Fibroblast of the aortic adventitia (primary cell): ENCODE measurements around the gene POU2F3. TPM values are rescaled to one million over a fixed set of nuclear protein-coding genes. Genes with fewer than 3 reads are reported as not detected.

Experiments
- DNase-seq: peaks from one replicate; pipeline ENCODE4 v3.0.0-alpha.2; 2010; ENCODE audit warnings: low read depth
- H3K4me3 ChIP-seq: 2 replicates; pipeline ENCODE4 v1.5.1; 2011; ENCODE audit warnings: low read depth, mild to moderate bottlenecking, control low read depth, low read length, moderate library complexity
- total RNA-seq: library from RNA; depleted of rRNA; stranded (reverse); fragments of >200 nt; gene quantifications from 2 replicates; pipeline ENCODE4 v1.2.3, GENCODE V29; 2012; ENCODE audit warnings: low replicate concordance
- TF ChIP-seq, protein P1 (sequence below): IDR thresholded peaks from 2 replicates; pipeline ENCODE4 v1.5.1; 2011; ENCODE audit warnings: mild to moderate bottlenecking, low read length, control low read depth, inconsistent platforms; ENCODE audit not compliant: insufficient read depth

Gene POU2F3
- total RNA-seq, 1 donor = 0.36 TPM

DNA sequence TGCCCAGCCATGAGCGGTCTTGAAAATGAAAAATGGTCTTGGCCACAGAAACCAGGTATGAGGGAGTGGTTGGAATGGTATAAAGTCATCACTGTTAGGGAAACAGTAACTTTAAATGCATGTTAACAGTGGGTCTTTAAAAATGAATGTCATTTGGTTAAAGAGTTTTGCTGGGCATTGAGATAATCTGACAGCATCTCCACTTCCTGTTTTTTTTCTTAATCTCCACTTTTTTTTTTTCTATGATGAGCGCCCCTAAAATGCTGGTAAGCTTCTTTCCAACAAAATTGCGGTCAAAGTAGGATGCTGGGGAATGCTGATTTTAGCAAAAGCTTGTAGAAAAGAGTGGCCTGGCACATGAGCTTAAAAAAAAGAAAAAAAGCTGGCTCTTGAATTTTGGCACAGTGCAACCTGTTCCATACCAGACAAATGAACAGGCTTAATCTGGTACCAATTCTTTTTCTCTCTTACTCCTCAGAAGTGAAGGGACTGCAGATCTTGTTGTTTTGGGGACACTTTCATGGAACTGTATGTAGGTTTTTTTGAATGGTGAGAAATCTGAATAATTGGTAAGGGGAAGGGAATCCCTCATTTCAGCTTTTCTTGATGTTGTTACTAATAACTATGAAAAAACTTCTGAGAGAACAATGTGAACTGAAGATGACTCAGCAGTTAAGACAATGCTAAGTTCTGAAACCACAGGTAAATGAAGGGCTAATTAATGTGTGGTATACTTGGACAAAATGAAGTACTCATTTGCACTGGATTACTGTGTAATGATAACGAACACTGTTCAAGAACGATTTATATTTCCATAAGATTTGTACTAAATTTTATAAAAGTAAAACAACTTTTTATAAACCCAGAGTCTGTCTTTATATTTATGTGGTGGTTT is 93.1 kb downstream of the POU2F3 start:
- TF ChIP-seq, protein P1, sequence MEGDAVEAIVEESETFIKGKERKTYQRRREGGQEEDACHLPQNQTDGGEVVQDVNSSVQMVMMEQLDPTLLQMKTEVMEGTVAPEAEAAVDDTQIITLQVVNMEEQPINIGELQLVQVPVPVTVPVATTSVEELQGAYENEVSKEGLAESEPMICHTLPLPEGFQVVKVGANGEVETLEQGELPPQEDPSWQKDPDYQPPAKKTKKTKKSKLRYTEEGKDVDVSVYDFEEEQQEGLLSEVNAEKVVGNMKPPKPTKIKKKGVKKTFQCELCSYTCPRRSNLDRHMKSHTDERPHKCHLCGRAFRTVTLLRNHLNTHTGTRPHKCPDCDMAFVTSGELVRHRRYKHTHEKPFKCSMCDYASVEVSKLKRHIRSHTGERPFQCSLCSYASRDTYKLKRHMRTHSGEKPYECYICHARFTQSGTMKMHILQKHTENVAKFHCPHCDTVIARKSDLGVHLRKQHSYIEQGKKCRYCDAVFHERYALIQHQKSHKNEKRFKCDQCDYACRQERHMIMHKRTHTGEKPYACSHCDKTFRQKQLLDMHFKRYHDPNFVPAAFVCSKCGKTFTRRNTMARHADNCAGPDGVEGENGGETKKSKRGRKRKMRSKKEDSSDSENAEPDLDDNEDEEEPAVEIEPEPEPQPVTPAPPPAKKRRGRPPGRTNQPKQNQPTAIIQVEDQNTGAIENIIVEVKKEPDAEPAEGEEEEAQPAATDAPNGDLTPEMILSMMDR = no peak
- no peak overlapping the region for H3K4me3 ChIP-seq
- DNase-seq = peak; percentile 78

DNA sequence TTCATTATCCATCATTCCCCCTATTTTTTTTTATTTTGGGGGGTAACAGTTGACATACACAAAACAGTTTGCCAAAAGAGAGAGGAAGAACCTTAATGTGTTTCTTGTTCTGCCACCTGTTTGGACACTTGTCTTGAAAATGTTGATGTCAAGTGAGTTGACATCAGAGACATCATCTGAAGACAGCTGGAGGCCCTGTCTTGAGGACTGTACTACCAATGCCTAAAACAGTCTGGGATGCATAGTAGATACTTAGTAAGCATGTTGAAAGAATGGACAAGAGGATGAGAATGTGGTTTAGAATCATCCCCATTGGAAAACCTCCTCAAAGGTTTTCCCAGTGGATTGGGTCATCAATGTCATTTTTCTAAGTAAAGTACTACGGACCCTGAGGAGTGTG is 93.9 kb downstream of the POU2F3 start:
- TF ChIP-seq, protein P1 = no peak
- DNase-seq = no peak
- H3K4me3 ChIP-seq = no peak overlapping the region

DNA sequence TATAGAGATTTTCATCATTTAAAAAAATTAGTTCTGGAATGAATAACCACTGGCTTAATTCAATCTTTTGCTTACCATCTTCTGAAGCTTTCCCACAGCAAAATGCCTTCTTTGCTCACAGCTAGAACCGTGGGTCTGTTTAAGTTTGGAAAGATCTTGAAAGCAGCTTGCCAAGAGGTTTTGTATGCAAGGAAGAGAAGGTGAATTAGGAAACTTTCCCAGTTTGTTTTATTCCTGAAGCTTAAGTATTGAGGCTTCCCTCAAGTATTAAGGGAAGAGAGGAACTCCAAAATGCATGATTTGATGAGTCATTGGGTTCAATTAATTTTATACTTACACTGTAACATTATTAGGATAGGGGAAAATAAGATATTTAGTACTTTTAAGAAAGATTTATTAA is 94.4 kb downstream of the POU2F3 start:
- TF ChIP-seq, protein P1 = no peak
- no peak overlapping the region for H3K4me3 ChIP-seq

DNA sequence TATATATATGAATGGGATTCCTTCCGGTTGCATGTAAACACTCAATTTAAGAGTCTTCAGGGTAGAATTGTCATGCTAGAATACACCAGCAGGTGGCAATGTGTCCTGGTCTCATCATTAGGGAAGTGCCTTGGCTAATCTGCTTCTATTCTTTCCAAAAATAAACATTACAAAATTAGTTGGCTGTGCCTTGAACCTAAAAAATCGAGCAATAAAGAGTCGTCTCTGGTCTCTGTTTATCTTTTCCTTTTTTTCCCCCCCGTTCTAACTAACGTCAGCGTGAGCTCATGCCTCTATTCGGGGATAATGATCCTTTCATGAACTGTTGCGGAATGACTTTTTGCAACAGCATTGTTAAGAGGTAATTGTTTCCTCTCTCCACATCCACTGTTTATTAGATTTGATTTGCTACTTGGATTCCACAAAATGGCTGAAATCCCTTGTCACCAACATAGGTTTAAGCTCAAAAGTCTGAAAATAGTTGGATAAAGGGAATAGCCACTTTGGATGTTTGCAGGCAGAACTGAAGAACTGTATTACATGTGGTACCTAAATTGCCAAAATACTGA is 95.0 kb downstream of the POU2F3 start:
- peak overlapping the region; percentile 71 for H3K4me3 ChIP-seq
- DNase-seq = peak; percentile 96
- TF ChIP-seq, protein P1 = peak; percentile 77

More for the DNA sequence above, 94.4 kb downstream of the POU2F3 start:
- peak; percentile 44 for DNase-seq

DNA sequence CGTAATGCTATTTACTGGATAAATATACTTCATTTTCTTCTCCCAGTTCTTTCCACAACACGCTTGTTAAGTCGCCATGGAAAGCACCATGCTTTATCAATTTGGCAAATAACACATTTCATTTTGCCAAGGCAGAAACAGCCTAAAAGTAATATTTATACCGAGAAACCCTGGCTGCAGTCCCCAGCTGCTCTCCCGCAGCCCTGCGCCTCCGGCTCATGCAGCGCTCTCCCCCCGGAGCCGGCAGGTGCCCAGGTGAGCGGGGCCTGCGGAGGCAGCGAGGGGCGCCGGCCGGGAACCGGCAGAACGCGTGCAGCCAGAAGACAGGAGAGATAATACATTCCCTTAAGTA is 95.6 kb downstream of the POU2F3 start:
- peak overlapping the region; percentile 71 for H3K4me3 ChIP-seq
- TF ChIP-seq, protein P1 = no peak
- peak; percentile 69 for DNase-seq

DNA sequence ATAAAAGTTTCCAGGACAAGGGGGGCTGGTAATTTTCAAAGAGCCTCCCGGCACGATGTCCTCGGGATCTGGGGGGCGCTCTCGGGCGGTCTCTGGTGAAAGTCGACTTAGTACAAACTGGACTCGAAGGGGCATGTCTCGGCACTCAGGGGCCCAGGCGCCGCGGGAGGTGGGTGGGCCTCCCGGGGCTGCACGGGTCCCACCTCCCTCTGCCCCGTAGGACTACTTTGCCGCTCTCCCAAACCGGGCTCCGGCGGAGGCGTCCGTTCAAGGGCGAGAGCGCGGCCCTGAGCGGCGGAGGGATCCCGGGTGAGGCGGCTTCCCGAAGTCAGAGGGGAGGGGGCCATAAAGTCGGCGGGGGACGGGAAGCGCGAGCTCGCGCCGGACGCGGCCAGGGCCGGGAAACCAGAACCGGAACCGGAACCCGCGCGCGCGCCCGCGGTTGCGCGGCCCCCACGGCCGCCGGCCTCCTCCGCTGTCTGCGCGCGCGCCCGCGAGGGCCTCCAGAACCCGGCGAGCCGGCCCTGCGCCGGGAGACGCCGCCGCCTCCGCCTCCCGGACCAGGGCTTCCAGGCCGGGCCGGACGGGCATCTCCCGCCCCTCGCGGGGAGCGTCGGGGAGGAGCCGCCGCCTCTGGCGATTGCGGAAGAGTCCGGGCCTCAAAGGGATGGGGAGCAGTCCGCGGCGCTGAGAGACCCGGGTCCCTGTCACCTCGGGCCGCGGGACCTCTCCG is 96.1 kb downstream of the POU2F3 start, which contains the start of gene ARHGEF12:
Gene ARHGEF12 (plus strand): TSS at position 506 of the 733 bp plus-strand sequence. CDS start 831 bp downstream, outside the sequence.
- H3K4me3 ChIP-seq = peak within 1 kb of the TSS; percentile 92
- DNase-seq = peak; percentile 97
- TF ChIP-seq, protein P1 = peak; percentile 24
